Thoracic aorta (tissue), 2 donors: ENCODE results near the gene BACH2. TPM values are rescaled to one million over a fixed set of nuclear protein-coding genes. Genes with fewer than 3 reads are reported as not detected.
"Not testable (repeated sequence)": the region's sequence is repeated elsewhere in the genome, so short reads cannot be mapped to it uniquely, and the experiment has no call there.

Experiments
- ATAC-seq: fragments of 150-250 bp; one replicate; pipeline ENCODE4 v1.8.0; 2017; ENCODE audit warnings: low read depth; ENCODE audit not compliant: insufficient number of reproducible peaks, low FRiP score
- DNase-seq: peaks from one replicate; pipeline ENCODE4 v3.0.0-alpha.2; 2020; ENCODE audit warnings: low spot score
- H3K27ac ChIP-seq, 2 donors: fragments of 200-600 bp; sonication (generic); 1 replicate in 1 of 2; 2 replicates in 1 of 2; pipeline ENCODE4 v1.5.1; 2016; ENCODE audit warnings: mild to moderate bottlenecking in 2 of 2, moderate library complexity in 2 of 2
- H3K27me3 ChIP-seq: fragments of 200-600 bp; sonication (generic); replicated peaks from 2 replicates; pipeline ENCODE4 v1.6.0; 2016; ENCODE audit warnings: mild to moderate bottlenecking; ENCODE audit not compliant: insufficient read depth
- H3K36me3 ChIP-seq: fragments of 200-600 bp; sonication (generic); one replicate; pipeline ENCODE4 v1.5.1; 2016
- H3K4me1 ChIP-seq, 2 donors: fragments of 200-600 bp; sonication (generic); 1 replicate in 1 of 2; 2 replicates in 1 of 2; pipeline versions ENCODE4 v1.5.1 to v1.6.0; 2016; ENCODE audit warnings: low read depth in 2 of 2, mild to moderate bottlenecking in 1 of 2; ENCODE audit not compliant: control insufficient read depth in 1 of 2
- H3K4me3 ChIP-seq: fragments of 200-600 bp; sonication (generic); 2 replicates; pipeline ENCODE4 v1.5.1; 2016; ENCODE audit warnings: mild to moderate bottlenecking
- H3K9me3 ChIP-seq: fragments of 200-600 bp; sonication (generic); 2 replicates; pipeline ENCODE4 v1.5.1; 2016
- CTCF ChIP-seq: fragments of 200-600 bp; sonication (generic); IDR thresholded peaks from one replicate; pipeline ENCODE4 v1.5.1; 2019; ENCODE audit warnings: antibody characterized with exemption
- total RNA-seq, 2 donors: library from RNA; depleted of rRNA; stranded (reverse); fragments of >200 nt; gene quantifications; one replicate each; pipeline versions ENCODE4 v1.1.0 to v1.2.3, GENCODE V29; 2016

BACH2 gene
- total RNA-seq, 2 donors from 2014 or later: 6.1 to 17.8 TPM

GRCh38 chr6:90118069-90118468 lies 178.6 kb downstream of the BACH2 start:
- TF ChIP-seq CTCF: no peak
- no peak for DNase-seq
- Histone ChIP-seq H3K27ac (no peak overlapping the region), H3K4me3 (no peak overlapping the region), H3K9me3 (no peaks in the 10 kb centered on the region), H3K36me3 (no peaks in the 10 kb centered on the region), H3K27me3 (no peaks in the 10 kb centered on the region), H3K4me1 (peaks cover 0 to 12% of the 10 kb centered on the region in 2 donors)
- ATAC-seq: no peak

- H3K27me3 ChIP-seq, H3K4me3 ChIP-seq, DNase-seq, H3K36me3 ChIP-seq, H3K4me1 ChIP-seq, ATAC-seq, H3K9me3 ChIP-seq, H3K27ac ChIP-seq: not testable (repeated sequence)
Measured at GRCh38 chr6:90116126-90116525, 180.5 kb downstream of the BACH2 start.

DNA sequence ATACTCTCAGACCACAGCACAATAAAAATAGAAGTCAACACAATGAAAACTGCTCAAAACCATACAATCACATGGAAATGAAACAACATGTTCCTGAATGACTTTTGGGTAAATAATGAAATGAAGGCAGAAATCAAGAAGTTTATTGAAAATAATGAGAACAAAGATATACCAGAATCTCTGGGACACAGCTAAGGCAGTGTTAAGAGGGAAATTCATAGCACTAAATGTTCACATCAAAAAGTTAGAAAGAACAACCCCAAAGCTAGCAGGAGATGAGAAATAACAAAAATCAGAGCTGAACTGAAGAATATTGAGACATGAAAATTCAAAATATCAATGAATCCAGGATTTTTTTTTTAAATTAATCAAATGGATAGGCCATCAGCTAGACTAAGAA lies 183.3 kb downstream of the BACH2 start:
- DNase-seq: no peak
- no peaks in the 10 kb centered on the region for H3K36me3 ChIP-seq
- no peak overlapping the region for H3K4me3 ChIP-seq
- no peaks in the 10 kb centered on the region for H3K27me3 ChIP-seq
- no peak overlapping the region for H3K27ac ChIP-seq
- no peaks in the 10 kb centered on the region for H3K4me1 ChIP-seq
- ATAC-seq: no peak
- no peaks in the 10 kb centered on the region for H3K9me3 ChIP-seq
- TF ChIP-seq CTCF: no peak

DNA sequence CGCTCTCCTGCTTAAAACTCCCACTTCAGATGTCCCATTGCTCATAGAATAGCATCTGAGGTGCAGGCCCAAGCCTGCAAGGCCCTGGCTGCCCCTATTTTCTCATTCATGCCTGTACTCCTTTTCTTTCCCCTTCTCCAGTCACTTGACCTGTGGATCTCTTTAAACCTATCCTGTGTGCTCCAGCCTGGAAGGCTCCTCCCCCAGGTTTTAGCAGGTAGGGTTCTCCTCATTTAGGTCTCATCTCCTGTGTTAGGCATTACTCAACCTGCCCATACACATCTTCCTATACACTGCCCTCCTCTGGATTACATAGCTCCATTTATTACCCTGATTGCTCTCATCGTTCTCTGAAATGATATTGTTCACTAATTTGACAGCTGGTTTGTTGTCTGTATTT lies 185.3 kb downstream of the BACH2 start:
- ATAC-seq (no peak), DNase-seq (no peak)
- Histone ChIP-seq H3K36me3 (no peaks in the 10 kb centered on the region), H3K4me3 (no peak overlapping the region), H3K9me3 (no peaks in the 10 kb centered on the region), H3K4me1 (no peaks in the 10 kb centered on the region), H3K27me3 (no peaks in the 10 kb centered on the region), H3K27ac (no peak overlapping the region)
- no peak for TF ChIP-seq CTCF

GRCh38 chr6:90110971-90111370 lies 185.7 kb downstream of the BACH2 start:
- no peaks in the 10 kb centered on the region for H3K27me3 ChIP-seq
- no peak overlapping the region for H3K27ac ChIP-seq
- no peak for TF ChIP-seq CTCF
- H3K4me1 ChIP-seq: no peaks in the 10 kb centered on the region
- no peaks in the 10 kb centered on the region for H3K9me3 ChIP-seq
- no peak for ATAC-seq
- no peak overlapping the region for H3K4me3 ChIP-seq
- DNase-seq: no peak
- H3K36me3 ChIP-seq: no peaks in the 10 kb centered on the region

DNA sequence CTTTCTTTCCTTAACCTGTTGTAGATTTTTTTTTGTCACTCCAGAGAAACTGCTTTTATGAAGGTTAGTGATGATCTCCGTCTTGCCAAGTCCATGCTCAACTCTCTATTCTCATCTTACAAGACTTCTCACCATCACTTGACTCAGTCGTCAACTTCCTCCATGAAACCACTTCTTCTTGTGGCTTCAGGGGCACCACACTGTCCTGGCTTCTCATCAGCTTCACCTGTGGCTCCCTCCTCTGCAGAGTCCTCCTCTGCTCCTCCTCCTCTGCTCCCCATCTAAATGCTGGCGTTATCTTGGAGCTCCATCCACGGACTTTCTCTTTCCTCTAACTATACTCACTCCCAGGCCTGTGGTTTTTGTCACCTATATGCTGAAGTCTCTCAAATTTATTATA lies 187.5 kb downstream of the BACH2 start:
- Histone ChIP-seq H3K9me3 (no peaks in the 10 kb centered on the region), H3K27ac (no peak overlapping the region), H3K4me3 (no peak overlapping the region), H3K27me3 (no peaks in the 10 kb centered on the region), H3K36me3 (no peaks in the 10 kb centered on the region), H3K4me1 (peaks cover 0 to 8% of the 10 kb centered on the region in 2 donors)
- no peak for TF ChIP-seq CTCF
- DNase-seq: no peak
- no peak for ATAC-seq
